Psoas muscle (tissue), 8 donors: ENCODE results near the gene FUBP3. TPM values are rescaled to one million over a fixed set of nuclear protein-coding genes. Genes with fewer than 3 reads are reported as not detected.

Experiments used
- ATAC-seq, 4 donors: fragments of 200-7000 bp; cut with Tn5 transposase; one replicate each; pipeline ENCODE4 v1.9.1; 2020; ENCODE audit warnings: moderate library complexity in 3 of 4, mild to moderate bottlenecking in 2 of 4
- DNase-seq, 2 donors: peaks; one replicate each; pipeline ENCODE4 v3.0.0-alpha.2; 2020
- H3K27ac ChIP-seq: fragments of 200-600 bp; one replicate; pipeline ENCODE4 v1.8.0; 2022
- H3K27me3 ChIP-seq, 3 donors: fragments of 200-600 bp in 1 of 3; one replicate each; pipeline versions ENCODE4 v1.6.1 to v1.8.0; 2013 to 2022; ENCODE audit warnings: low read length in 2 of 3, mild to moderate bottlenecking in 2 of 3, moderate library complexity in 1 of 3; ENCODE audit not compliant: insufficient read depth in 3 of 3
- H3K36me3 ChIP-seq, 2 donors: fragments of 200-600 bp in 1 of 2; one replicate each; pipeline versions ENCODE4 v1.6.1 to v1.8.0; 2013 to 2022; ENCODE audit warnings: low read depth in 1 of 2, mild to moderate bottlenecking in 1 of 2, moderate library complexity in 1 of 2; ENCODE audit not compliant: insufficient read depth in 1 of 2
- H3K4me1 ChIP-seq: fragments of 200-600 bp; one replicate; pipeline ENCODE4 v1.8.0; 2022
- H3K4me3 ChIP-seq: fragments of 200-600 bp; one replicate; pipeline ENCODE4 v1.8.0; 2022; ENCODE audit warnings: mild to moderate bottlenecking
- H3K9me3 ChIP-seq: fragments of 200-600 bp; one replicate; pipeline ENCODE4 v1.8.0; 2022
- CTCF ChIP-seq: fragments of 200-600 bp; IDR thresholded peaks from one replicate; pipeline ENCODE4 v1.8.0; 2022; ENCODE audit warnings: antibody characterized with exemption
- WGBS, 3 donors: extraction: QIAGEN DNeasy Blood & Tissue Kit; methylation state at CpG; one replicate each; pipeline versions ENCODE4 v1.1.6 to v1.1.7; 2013; 5-methylcytosine and 5-hydroxymethylcytosine counted together
- intact Hi-C, 2 donors: fragments of 100-400 bp; cut with DNase I; formaldehyde crosslinking; loops; one replicate each; pipeline versions ENCODE4 v1.11.0 to v1.14.2; 2022
- polyA plus RNA-seq, 3 donors: library from polyadenylated mRNA; stranded (reverse); fragments of 200-250 nt; gene quantifications; one replicate each; pipeline ENCODE4 v1.2.3, GENCODE V29; 2013
- total RNA-seq, 4 donors: library from RNA; stranded (reverse); fragmentation: NEBNext Ultra II Directional in 2 of 4; extraction: Animal tissue kit (Norgen Biotek cat#: 25700) in 2 of 4; gene quantifications; one replicate each; pipeline versions ENCODE4 v1.2.1 to v1.2.4, GENCODE V29; 2021 to 2023
- donor health status: healthy with polysubstance abuse.
- donor health status: DM: no; HTN: no; CAD: no; lungs with moderate emphysema.
- donor health status: Bipolar disorder and iron deficiency.
- donor health status: healthy.
- donor health status: DM: yes; HTN: yes; CAD: no.
- donor health status: DM: no; HTN: no; CAD: no.
- donor health status: DM: no; HTN: no; CAD: no.
- donor health status: DM: yes; HTN: yes; CAD: no.

Gene FUBP3
- total and polyA plus RNA-seq, 7 donors: 7.5 to 20.7 (median 16.3) TPM

- DNase-seq: no peak
- intact Hi-C loops: no loop called here
- no peaks in the 10 kb centered on the region for H3K36me3 ChIP-seq
- 47 to 72% (median 57%) methylated on average over 12 of the region's 12 CpGs for WGBS, 3 donors
- no peaks in the 10 kb centered on the region for H3K4me1 ChIP-seq
- H3K27ac ChIP-seq: no peak overlapping the region
- no peak overlapping the region for H3K4me3 ChIP-seq
- H3K27me3 ChIP-seq: peaks cover 0 to 7% (median 5%) of the 10 kb centered on the region in 3 donors
- no peaks in the 10 kb centered on the region for H3K9me3 ChIP-seq
- no peak for TF ChIP-seq CTCF
- ATAC-seq: no peak
Measured at GRCh38 chr9:130672933-130673615, 93.7 kb downstream of the FUBP3 start.

- Histone ChIP-seq H3K36me3 (no peaks in the 10 kb centered on the region), H3K27me3 (peaks cover 0 to 8% (median 6%) of the 10 kb centered on the region in 3 donors), H3K4me1 (no peaks in the 10 kb centered on the region), H3K4me3 (no peak overlapping the region), H3K27ac (no peak overlapping the region), H3K9me3 (no peaks in the 10 kb centered on the region)
- DNase-seq: no peak
- intact Hi-C loops: no loop called here
- TF ChIP-seq CTCF: no peak
- WGBS, 3 donors: 58 to 74% (median 61%) methylated on average over 13 of the region's 13 CpGs
- no peak for ATAC-seq
Measured at GRCh38 chr9:130675396-130675795, 96.0 kb downstream of the FUBP3 start.

DNA sequence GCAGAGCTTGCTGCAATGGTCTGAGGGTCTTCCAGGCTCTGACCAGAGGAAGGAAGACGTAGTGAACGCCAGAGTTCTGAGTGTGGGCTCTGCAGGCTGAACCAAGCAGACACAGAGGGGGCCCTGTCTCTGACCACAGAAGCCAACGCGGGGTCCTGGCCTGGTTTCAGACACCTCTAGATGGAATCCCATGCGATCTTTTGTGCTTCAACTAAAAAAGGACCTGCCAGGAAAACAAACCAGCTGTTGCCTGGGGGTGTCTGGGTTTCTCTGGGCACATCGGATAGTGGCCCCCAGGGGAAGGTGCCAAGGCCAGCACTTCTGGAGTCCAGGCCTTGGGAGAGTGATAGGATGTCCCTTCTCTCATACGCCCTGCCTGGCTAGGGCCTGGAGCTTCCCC, 97.9 kb downstream of the FUBP3 start:
- intact Hi-C loops: no loop called here
- peaks cover 0 to 14% (median 6%) of the 10 kb centered on the region in 3 donors for H3K27me3 ChIP-seq
- no peak for TF ChIP-seq CTCF
- H3K4me1 ChIP-seq: peaks cover 10% of the 10 kb centered on the region
- H3K9me3 ChIP-seq: no peaks in the 10 kb centered on the region
- H3K36me3 ChIP-seq: no peaks in the 10 kb centered on the region
- DNase-seq: no peak
- WGBS, 3 donors: 49 to 60% (median 57%) methylated on average over 7 of the region's 7 CpGs
- H3K4me3 ChIP-seq: no peak overlapping the region
- H3K27ac ChIP-seq: no peak overlapping the region
- ATAC-seq: no peak

GRCh38 chr9:130680836-130681768, 101.7 kb downstream of the FUBP3 start:
- ATAC-seq (peak; percentile 82 to 90 (median 88)), DNase-seq (peak; percentile 87 to 90)
- peaks cover 11% of the 10 kb centered on the region for H3K4me1 ChIP-seq
- peak overlapping the region; percentile 75 for H3K4me3 ChIP-seq
- no peaks in the 10 kb centered on the region for H3K9me3 ChIP-seq
- 4 to 8% (median 5%) methylated on average over 54 to 116 of the region's 116 CpGs for WGBS, 3 donors
- peaks cover 0 to 18% (median 6%) of the 10 kb centered on the region in 3 donors for H3K27me3 ChIP-seq
- intact Hi-C loops: no loop called here
- no peak for TF ChIP-seq CTCF
- no peak overlapping the region for H3K27ac ChIP-seq
- no peaks in the 10 kb centered on the region for H3K36me3 ChIP-seq
